Activated CD8-positive, alpha-beta T cell treated with anti-CD3 and anti-CD28 coated beads for 36 hours (primary cell): ENCODE measurements around the gene TBC1D8. TPM values are rescaled to one million over a fixed set of nuclear protein-coding genes. Genes with fewer than 3 reads are reported as not detected.

Experiments used
- ATAC-seq: fragments of 200-7000 bp; cut with Tn5 transposase; one replicate; pipeline ENCODE4 v1.10.0; 2021; ENCODE audit warnings: mild to moderate bottlenecking, moderate library complexity
- CTCF ChIA-PET: fragments of 350-600 bp; sonication (Branson Sonifier 250); formaldehyde crosslinking; loops from one replicate; lab custom pipeline; 2021; ENCODE audit warnings: antibody characterized with exemption; lab: Charles Lee
- POLR2A ChIA-PET: fragments of 350-600 bp; sonication (Branson Sonifier 250); formaldehyde crosslinking; loops from one replicate; lab custom pipeline; 2021; ENCODE audit warnings: antibody characterized with exemption; lab: Charles Lee
- DNase-seq: peaks from one replicate; pipeline ENCODE4 v3.0.0-alpha.2; 2020
- H3K27ac Mint-ChIP-seq: one replicate; pipeline ENCODE4 v1.8.0; 2021; ENCODE audit warnings: mild to moderate bottlenecking, mixed read lengths
- H3K27me3 Mint-ChIP-seq: one replicate; pipeline ENCODE4 v1.8.0; 2021; ENCODE audit warnings: mixed read lengths
- H3K36me3 Mint-ChIP-seq: one replicate; pipeline ENCODE4 v1.8.0; 2021; ENCODE audit warnings: low read depth, mixed read lengths
- H3K4me1 Mint-ChIP-seq: one replicate; pipeline ENCODE4 v1.8.0; 2021; ENCODE audit warnings: low read depth, mixed read lengths
- H3K4me3 Mint-ChIP-seq: one replicate; pipeline ENCODE4 v1.8.0; 2021; ENCODE audit warnings: mild to moderate bottlenecking, moderate library complexity, mixed read lengths
- H3K9me3 Mint-ChIP-seq: one replicate; pipeline ENCODE4 v1.8.0; 2021; ENCODE audit warnings: mixed read lengths
- intact Hi-C: fragments of 100-400 bp; cut with micrococcal nuclease; formaldehyde crosslinking; loops from one replicate; pipeline ENCODE4 v1.10.0; 2022
- total RNA-seq, 2 experiments: library from RNA; stranded (reverse); gene quantifications; one replicate each; pipeline ENCODE4 v1.2.3, GENCODE V29; 2021
- TF ChIP-seq, protein P1 (sequence below): fragments of 200-600 bp; IDR thresholded peaks from one replicate; pipeline ENCODE4 v1.8.0; 2022; ENCODE audit warnings: antibody characterized with exemption, mild to moderate bottlenecking

Gene TBC1D8
- total RNA-seq, 2 experiments from 2014 or later, result 3.2 to 3.3 TPM

DNA sequence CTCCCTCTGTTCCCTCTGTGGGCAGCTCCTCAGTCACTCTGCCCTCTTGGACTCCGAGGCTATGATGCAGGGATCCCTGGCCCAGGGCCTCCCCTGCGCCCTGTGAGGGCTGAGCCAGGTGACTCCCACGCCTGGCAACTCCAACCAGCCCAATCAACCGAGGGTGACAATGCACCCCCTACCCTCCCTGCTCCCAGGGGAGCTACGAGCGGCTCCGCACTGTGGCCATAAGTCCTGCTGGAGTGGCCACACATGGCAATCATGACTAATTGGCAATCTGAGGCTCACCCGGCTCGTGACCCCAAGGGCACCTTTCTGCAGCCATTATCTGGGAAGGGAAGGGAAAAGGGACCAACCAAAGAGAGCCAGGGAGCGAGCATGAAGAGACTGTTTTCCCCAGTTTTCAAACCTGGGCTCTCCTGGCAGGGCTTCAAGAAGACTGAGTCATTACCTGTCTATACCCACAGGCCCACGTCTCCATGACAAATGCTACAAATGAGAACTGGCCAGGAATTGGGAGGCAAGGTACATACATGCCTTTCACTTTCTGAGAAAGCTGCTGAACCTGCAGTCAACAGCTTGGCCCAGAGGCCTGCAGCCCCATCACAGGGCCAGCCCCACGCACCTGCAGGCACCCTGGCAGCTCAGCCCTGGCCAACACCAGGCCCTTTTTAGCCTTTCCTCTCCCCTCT lies 104.0 kb downstream of the TBC1D8 start:
- Mint-ChIP-seq H3K27me3 (no peaks in the 10 kb centered on the region), H3K4me3 (no peak overlapping the region), H3K4me1 (no peaks in the 10 kb centered on the region), H3K36me3 (peaks cover 4% of the 10 kb centered on the region), H3K9me3 (peaks cover 2% of the 10 kb centered on the region), H3K27ac (no peak overlapping the region)
- CTCF ChIA-PET, result interaction anchor here (0.6 to 4.3 kb wide), 3 partner anchors 12 to 158 kb away, joined by 3 to 10 read pairs (median 3); no protein-coding TSS in a partner anchor
- POLR2A ChIA-PET, result interaction anchor here (1.2 kb wide), 1 partner anchor 28 kb away, joined by 3 read pairs; no protein-coding TSS in a partner anchor
- intact Hi-C loops, result no loop called here
- no peak for ATAC-seq
- TF ChIP-seq, protein P1, sequence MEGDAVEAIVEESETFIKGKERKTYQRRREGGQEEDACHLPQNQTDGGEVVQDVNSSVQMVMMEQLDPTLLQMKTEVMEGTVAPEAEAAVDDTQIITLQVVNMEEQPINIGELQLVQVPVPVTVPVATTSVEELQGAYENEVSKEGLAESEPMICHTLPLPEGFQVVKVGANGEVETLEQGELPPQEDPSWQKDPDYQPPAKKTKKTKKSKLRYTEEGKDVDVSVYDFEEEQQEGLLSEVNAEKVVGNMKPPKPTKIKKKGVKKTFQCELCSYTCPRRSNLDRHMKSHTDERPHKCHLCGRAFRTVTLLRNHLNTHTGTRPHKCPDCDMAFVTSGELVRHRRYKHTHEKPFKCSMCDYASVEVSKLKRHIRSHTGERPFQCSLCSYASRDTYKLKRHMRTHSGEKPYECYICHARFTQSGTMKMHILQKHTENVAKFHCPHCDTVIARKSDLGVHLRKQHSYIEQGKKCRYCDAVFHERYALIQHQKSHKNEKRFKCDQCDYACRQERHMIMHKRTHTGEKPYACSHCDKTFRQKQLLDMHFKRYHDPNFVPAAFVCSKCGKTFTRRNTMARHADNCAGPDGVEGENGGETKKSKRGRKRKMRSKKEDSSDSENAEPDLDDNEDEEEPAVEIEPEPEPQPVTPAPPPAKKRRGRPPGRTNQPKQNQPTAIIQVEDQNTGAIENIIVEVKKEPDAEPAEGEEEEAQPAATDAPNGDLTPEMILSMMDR, result no peak
- DNase-seq, result no peak

DNA sequence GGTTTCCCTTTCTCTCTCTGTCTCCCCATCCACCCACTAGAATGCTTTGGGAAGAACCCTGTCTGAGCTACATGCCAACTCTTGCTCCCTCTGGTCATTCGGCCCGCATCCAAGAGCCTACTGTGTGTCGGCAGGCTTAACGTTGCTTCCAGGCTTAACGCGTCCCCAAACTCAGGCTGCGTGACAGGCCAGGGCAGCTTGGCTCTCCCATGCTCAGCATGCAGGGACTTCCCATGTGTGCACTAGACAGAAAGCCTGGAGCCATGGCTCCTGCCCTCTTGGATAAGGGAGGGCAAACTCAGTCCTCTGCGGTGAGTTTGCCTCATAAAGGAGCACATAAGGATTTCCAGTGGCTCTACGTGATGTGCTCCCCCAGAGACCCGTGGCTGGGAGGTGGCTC lies 105.9 kb downstream of the TBC1D8 start:
- Mint-ChIP-seq H3K4me1 (no peaks in the 10 kb centered on the region), H3K27ac (no peak overlapping the region), H3K36me3 (peaks cover 3% of the 10 kb centered on the region), H3K4me3 (no peak overlapping the region), H3K27me3 (no peaks in the 10 kb centered on the region), H3K9me3 (peaks cover 2% of the 10 kb centered on the region)
- ChIA-PET CTCF (interaction anchor here (0.7 to 1.7 kb wide), 4 partner anchors 8 to 160 kb away, joined by 3 to 6 read pairs (median 3); no protein-coding TSS in a partner anchor), POLR2A (no interaction called here)
- intact Hi-C loops, result no loop called here
- TF ChIP-seq, protein P1, result no peak
- no peak for DNase-seq
- no peak for ATAC-seq

DNA sequence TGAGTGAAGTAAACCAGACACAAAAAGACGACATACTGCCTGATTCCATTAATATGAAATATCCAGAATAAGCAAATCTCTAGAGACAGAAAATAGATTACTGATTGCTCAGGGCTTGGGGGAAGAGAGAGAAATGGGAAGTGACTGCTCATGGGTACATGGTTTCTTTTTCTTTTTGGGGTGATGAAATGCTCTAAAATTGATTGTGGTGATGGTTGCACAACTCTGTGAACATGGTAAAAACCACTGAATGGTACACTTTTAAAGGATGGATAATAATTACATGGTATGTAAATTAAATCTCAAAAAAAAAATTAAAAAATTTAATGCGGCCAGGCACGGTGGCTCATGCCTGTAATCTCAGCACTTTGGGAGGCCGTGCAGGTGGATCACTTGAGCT lies 109.8 kb downstream of the TBC1D8 start:
- Mint-ChIP-seq H3K27me3 (no peaks in the 10 kb centered on the region), H3K9me3 (no peaks in the 10 kb centered on the region), H3K36me3 (no peaks in the 10 kb centered on the region), H3K4me3 (no peak overlapping the region), H3K4me1 (peaks cover 2% of the 10 kb centered on the region), H3K27ac (no peak overlapping the region)
- ChIA-PET POLR2A (no interaction called here), CTCF (no interaction called here)
- DNase-seq, result no peak
- TF ChIP-seq, protein P1, result no peak
- no peak for ATAC-seq
- intact Hi-C loops, result no loop called here

DNA sequence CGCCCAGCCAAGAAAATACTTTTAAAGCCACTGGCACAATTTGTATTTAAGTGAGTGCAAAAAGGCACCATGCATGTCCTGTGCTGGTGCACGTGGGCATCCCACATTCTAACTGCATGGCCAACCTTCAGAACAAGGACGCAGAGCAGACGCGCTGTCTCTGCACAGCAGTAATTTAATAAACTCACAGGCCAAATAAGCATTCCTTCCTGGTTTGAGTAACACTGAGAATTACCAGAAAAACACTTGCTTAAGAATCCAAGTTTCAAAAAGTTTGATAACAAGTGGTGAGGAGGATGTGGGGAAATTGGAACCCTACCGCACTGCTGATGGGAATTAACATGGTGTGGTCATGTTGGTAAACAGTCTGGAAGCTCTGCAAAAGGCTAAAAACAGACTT lies 110.4 kb downstream of the TBC1D8 start:
- Mint-ChIP-seq H3K4me3 (no peak overlapping the region), H3K27ac (no peak overlapping the region), H3K27me3 (no peaks in the 10 kb centered on the region), H3K4me1 (peaks cover 2% of the 10 kb centered on the region), H3K36me3 (no peaks in the 10 kb centered on the region), H3K9me3 (no peaks in the 10 kb centered on the region)
- ATAC-seq (no peak), DNase-seq (no peak)
- ChIA-PET POLR2A (no interaction called here), CTCF (no interaction called here)
- TF ChIP-seq, protein P1, result no peak
- intact Hi-C loops, result no loop called here

DNA sequence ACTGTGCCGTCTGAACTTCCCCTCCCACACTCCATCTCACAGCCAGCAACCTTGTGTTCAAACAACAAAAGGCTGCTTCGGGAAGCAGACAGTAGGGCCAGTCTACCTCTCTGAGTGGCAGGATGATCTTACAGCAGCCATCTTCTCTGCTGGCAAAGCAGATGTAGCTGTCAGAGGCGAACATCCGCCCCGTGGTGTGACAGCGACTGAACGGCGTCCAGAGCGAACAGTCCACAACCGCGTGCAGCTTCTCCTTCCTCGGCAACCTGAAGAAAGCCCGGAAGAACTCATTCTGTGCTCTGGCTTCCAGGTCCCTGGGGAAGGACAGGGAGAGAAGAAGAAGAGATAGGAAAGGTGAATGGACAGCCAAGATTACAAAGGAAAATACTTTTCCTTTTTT lies 111.1 kb downstream of the TBC1D8 start:
- TF ChIP-seq, protein P1, result no peak
- CTCF ChIA-PET, result interaction anchor here (0.6 to 1.2 kb wide), 2 partner anchors 165 to 525 kb away, joined by 3 to 4 read pairs; no protein-coding TSS in a partner anchor
- H3K36me3 Mint-ChIP-seq, result no peaks in the 10 kb centered on the region
- intact Hi-C loops, result no loop called here
- H3K27me3 Mint-ChIP-seq, result no peaks in the 10 kb centered on the region
- no peak for ATAC-seq
- no peak overlapping the region for H3K4me3 Mint-ChIP-seq
- no peaks in the 10 kb centered on the region for H3K9me3 Mint-ChIP-seq
- H3K27ac Mint-ChIP-seq, result no peak overlapping the region
- H3K4me1 Mint-ChIP-seq, result peaks cover 2% of the 10 kb centered on the region
- no peak for DNase-seq
- POLR2A ChIA-PET, result no interaction called here
